ENCODE measurements around the gene IFI27.
"Not testable (repeated sequence)": the region's sequence is repeated elsewhere in the genome, so short reads cannot be mapped to it uniquely, and the experiment has no call there.

IFI27 gene

DNA sequence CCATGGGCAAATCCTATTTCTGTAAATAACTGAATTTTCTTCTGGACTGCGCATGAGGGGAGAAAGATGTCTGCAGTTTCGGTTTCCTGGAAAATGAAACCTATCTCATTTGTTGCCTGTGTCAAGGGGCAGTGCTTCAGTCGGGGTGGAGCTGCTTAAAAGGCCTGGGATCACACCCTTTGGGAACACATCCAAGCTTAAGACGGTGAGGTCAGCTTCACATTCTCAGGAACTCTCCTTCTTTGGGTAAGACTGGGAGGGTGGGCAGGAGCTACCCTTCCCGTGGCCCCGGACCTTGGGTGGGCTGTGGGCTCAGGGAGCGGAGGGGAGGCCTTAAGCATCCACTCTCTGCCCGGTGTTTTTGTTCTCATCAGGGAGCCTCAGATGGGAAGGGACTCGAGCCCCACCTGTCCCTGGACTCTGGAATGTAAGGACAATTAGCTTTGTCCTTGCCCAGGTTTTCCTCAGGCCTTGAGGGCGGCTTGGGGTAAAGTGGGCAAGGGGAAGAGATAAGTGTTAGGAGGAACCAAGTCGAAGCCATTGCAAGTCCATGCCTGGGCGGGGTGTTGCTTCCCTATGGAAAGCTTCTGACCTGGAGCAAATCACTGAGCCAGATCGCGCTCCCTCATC is at the start of gene IFI27:
Gene IFI27 (plus strand): TSS at position 185 of the 630 bp plus-strand sequence.
- H3K4me3 ChIP-seq (replicated peaks; ENCODE audit: low read depth, low read length) = no peak within 1 kb of the TSS
- peak; percentile 64 for DNase-seq (ENCODE audit: low read depth)
- TF ChIP-seq, protein P1, sequence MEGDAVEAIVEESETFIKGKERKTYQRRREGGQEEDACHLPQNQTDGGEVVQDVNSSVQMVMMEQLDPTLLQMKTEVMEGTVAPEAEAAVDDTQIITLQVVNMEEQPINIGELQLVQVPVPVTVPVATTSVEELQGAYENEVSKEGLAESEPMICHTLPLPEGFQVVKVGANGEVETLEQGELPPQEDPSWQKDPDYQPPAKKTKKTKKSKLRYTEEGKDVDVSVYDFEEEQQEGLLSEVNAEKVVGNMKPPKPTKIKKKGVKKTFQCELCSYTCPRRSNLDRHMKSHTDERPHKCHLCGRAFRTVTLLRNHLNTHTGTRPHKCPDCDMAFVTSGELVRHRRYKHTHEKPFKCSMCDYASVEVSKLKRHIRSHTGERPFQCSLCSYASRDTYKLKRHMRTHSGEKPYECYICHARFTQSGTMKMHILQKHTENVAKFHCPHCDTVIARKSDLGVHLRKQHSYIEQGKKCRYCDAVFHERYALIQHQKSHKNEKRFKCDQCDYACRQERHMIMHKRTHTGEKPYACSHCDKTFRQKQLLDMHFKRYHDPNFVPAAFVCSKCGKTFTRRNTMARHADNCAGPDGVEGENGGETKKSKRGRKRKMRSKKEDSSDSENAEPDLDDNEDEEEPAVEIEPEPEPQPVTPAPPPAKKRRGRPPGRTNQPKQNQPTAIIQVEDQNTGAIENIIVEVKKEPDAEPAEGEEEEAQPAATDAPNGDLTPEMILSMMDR (IDR thresholded peaks at IDR 0.05; ENCODE audit: low read length, missing control alignments) = no peak

DNA sequence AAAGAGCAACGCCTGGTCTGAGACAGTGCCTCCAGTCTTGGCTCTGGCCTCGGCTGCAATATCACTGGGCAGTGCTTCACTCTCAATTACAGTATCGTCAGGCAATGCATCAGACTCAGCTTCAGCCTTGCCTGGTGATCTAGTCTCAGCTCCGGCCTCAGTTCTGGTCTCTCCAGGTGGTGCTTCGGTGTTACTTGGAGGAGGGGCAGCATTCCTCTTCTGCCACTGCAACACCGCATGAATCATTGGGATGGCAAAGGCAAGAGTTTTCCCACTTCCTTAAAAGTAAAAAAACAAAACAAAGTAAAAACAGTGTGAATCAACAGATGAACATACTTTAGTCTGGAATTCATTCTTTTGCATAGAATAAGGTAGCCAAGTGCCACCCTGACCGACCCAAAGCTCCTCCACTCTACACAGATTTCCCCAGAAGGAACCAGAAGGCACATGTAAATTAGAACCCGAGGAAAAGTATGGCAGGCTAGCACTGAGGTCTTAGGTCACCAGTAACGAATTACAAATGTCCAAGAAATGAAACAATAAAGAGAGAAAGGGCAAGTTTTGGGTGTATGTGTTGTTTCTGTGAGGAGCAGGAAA is 48.1 kb upstream of the IFI27 start:
- TF ChIP-seq, protein P1 (IDR thresholded peaks at IDR 0.05; ENCODE audit: low read length, missing control alignments) = no peak
- peak; percentile 31 for DNase-seq (ENCODE audit: low read depth)
- no peak overlapping the region for H3K4me3 ChIP-seq (replicated peaks; ENCODE audit: low read depth, low read length)

- TF ChIP-seq, protein P1 (IDR thresholded peaks at IDR 0.05; ENCODE audit: low read length, missing control alignments) = no peak
- no peak for DNase-seq (ENCODE audit: low read depth)
- H3K4me3 ChIP-seq (replicated peaks; ENCODE audit: low read depth, low read length) = no peak overlapping the region
Observed at GRCh38 chr14:94066089-94066676, 44.4 kb upstream of the IFI27 start.

- DNase-seq (ENCODE audit: low read depth); H3K4me3 ChIP-seq (replicated peaks; ENCODE audit: low read depth, low read length): not testable (repeated sequence)
Observed at GRCh38 chr14:94072076-94072475, 38.5 kb upstream of the IFI27 start.

GRCh38 chr14:94074534-94074933 is 36.0 kb upstream of the IFI27 start:
- TF ChIP-seq, protein P1 (IDR thresholded peaks at IDR 0.05; ENCODE audit: low read length, missing control alignments) = no peak
- DNase-seq (ENCODE audit: low read depth) = no peak
- H3K4me3 ChIP-seq (replicated peaks; ENCODE audit: low read depth, low read length) = no peak overlapping the region

DNA sequence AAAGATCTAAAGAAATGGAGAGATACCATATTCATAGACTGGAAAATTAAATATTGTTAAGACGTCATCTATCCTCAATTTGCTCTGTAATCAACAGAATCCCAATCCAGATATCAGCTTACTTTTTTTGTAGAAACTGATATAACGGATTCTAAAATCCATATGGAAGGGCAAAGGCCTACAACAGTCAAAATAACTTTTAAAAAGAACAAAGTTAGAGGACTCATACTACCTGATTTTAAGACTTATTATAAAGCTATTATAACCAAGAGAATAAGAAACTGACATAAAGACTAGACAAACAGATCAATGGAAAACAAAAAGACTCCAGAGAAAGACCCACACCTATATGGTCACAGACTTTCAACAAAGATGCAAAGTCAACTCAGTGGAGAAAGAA is 35.5 kb upstream of the IFI27 start:
- TF ChIP-seq, protein P1 (IDR thresholded peaks at IDR 0.05; ENCODE audit: low read length, missing control alignments) = no peak
- H3K4me3 ChIP-seq (replicated peaks; ENCODE audit: low read depth, low read length) = no peak overlapping the region
- DNase-seq (ENCODE audit: low read depth) = no peak

- TF ChIP-seq, protein P1 (IDR thresholded peaks at IDR 0.05; ENCODE audit: low read length, missing control alignments) = no peak
- no peak for DNase-seq (ENCODE audit: low read depth)
- H3K4me3 ChIP-seq (replicated peaks; ENCODE audit: low read depth, low read length) = no peak overlapping the region
Observed at GRCh38 chr14:94077111-94077821, 33.3 kb upstream of the IFI27 start.
